PC-3 (cell line): ENCODE data around the gene RAB40C.

Experiments
- CTCF ChIP-seq: fragments of 300-600 bp; sonication (generic); conservative IDR thresholded peaks from 2 replicates; pipeline ENCODE4 v1.5.1; 2017; ENCODE audit warnings: antibody characterized with exemption, low read depth, mild to moderate bottlenecking, low read length
- EZH2phosphoT487 ChIP-seq: fragments of 300-600 bp; sonication (generic); IDR thresholded peaks from 2 replicates; pipeline ENCODE4 v1.6.1; 2018; ENCODE audit warnings: mild to moderate bottlenecking, antibody characterized with exemption, low read length, borderline replicate concordance

DNA sequence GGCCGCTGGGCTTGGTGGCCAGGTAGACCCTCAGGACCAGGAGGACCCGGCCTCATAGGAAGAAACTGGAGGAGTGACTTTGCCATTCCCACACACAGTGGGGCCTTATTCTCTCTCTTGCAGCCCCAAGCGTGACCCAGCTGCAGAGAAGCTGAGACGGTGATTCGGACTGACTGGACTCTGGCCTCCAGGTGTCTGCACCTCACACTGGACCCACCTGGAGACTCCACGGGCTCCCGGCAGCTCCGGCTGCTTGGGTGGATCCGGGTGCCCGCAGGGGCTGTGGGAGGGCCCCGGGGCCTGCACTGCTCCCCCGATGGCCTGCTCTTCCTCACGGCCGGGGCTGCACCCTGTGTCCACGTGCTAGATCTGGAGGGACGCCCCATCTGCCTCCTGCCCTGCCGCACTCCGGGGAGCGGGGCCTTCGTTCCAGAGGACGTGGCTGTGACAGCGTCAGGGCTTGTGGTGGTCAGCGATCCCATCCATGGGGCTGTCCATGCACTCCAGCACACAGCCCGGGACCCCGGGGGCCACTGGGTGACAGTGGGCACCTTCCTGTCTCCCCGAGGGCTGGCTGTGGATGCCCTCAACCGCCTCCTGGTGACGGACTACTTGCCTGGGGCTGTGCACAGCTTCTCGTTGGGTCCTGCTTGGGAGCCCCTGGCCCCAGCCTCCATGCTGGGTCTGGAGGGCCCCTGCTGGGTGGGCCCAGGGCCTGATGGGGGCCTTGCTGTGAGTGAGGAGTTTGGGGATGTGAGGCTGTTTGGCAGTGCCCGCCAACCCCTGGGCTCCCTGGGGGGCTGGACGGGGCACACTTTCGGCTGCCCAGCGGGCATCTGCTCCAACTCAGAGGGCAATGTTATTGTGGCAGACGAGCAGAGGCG is 22.3 kb upstream of the RAB40C start:
- TF ChIP-seq CTCF (no peak), EZH2phosphoT487 (no peak)
